GM11168 (cell line): ENCODE measurements around the gene DDIT4.

ENCODE experiments used
- in situ Hi-C: fragments of 300-500 bp; cut with MboI; formaldehyde crosslinking; loops from one replicate; pipeline ENCODE4 v1.12.0; 2022; ENCODE audit warnings: low sequenced_read_pairs; ENCODE audit not compliant: unreplicated experiment

The DDIT4 gene

GRCh38 chr10:72245949-72246525 lies 27.7 kb upstream of the DDIT4 start:
- in situ Hi-C loops, result loop anchor here (25.0 kb wide), 1 partner anchor 91 kb away; no protein-coding TSS in a partner anchor

- in situ Hi-C loops, result loop anchor here (25.0 kb wide), 1 partner anchor 89 kb away; no protein-coding TSS in a partner anchor
Measured at GRCh38 chr10:72248468-72249151, 25.1 kb upstream of the DDIT4 start.

GRCh38 chr10:72249176-72249862 lies 24.4 kb upstream of the DDIT4 start:
- in situ Hi-C loops, result loop anchor here (25.0 kb wide), 1 partner anchor 88 kb away; no protein-coding TSS in a partner anchor

GRCh38 chr10:72250666-72251065 lies 23.1 kb upstream of the DDIT4 start:
- in situ Hi-C loops, result no loop called here

GRCh38 chr10:72251635-72252034 lies 22.1 kb upstream of the DDIT4 start:
- in situ Hi-C loops, result no loop called here

GRCh38 chr10:72252972-72253371 lies 20.8 kb upstream of the DDIT4 start:
- in situ Hi-C loops, result no loop called here

GRCh38 chr10:72253578-72253977 lies 20.1 kb upstream of the DDIT4 start:
- in situ Hi-C loops, result no loop called here

- in situ Hi-C loops, result no loop called here
Measured at GRCh38 chr10:72254813-72255568, 18.7 kb upstream of the DDIT4 start.

- in situ Hi-C loops, result no loop called here
Measured at GRCh38 chr10:72255977-72256729, 17.6 kb upstream of the DDIT4 start.

GRCh38 chr10:72257051-72257892 lies 16.5 kb upstream of the DDIT4 start:
- in situ Hi-C loops, result no loop called here

- in situ Hi-C loops, result no loop called here
Measured at GRCh38 chr10:72258617-72259016, 15.1 kb upstream of the DDIT4 start.

- in situ Hi-C loops, result no loop called here
Measured at GRCh38 chr10:72259491-72260238, 14.1 kb upstream of the DDIT4 start.

GRCh38 chr10:72260239-72260975 lies 13.3 kb upstream of the DDIT4 start:
- in situ Hi-C loops, result no loop called here

GRCh38 chr10:72260976-72261783 lies 12.5 kb upstream of the DDIT4 start:
- in situ Hi-C loops, result no loop called here

- in situ Hi-C loops, result no loop called here
Measured at GRCh38 chr10:72261784-72262404, 11.8 kb upstream of the DDIT4 start.

GRCh38 chr10:72263613-72264241 lies 10.0 kb upstream of the DDIT4 start:
- in situ Hi-C loops, result no loop called here
